ENCODE results near the gene VIPAS39. TPM values are rescaled to one million over a fixed set of nuclear protein-coding genes. Genes with fewer than 3 reads are reported as not detected.

VIPAS39 gene
- total and polyA plus RNA-seq, 12 donors: 8.0 to 18.7 (median 13.7) TPM

GRCh38 chr14:77459072-77459723 is 1.8 kb upstream of the VIPAS39 start:
- peak overlapping the region in 2 of 10 donors; percentile 91 to 95 for H3K27ac ChIP-seq
- intact Hi-C loops (cut with DNase I): loop anchor here in 7 of 10 donors (2.0 to 10.0 kb wide), 9 partner anchors 86 to 246 kb away; partner anchors contain the start of genes ALKBH1 (in 5 of the 7), GSTZ1 (in 5 of the 7), POMT2 (in 5 of the 7) and SLIRP (in 5 of the 7)
- ATAC-seq (no peak), DNase-seq (peak in 1 of 2 donors; percentile 35)
- H3K36me3 ChIP-seq: peaks cover 0 to 50% (median 32%) of the 10 kb centered on the region in 9 donors
- H3K4me3 ChIP-seq: peak overlapping the region; percentile 75 to 99 (median 95)
- TF ChIP-seq, protein P1, sequence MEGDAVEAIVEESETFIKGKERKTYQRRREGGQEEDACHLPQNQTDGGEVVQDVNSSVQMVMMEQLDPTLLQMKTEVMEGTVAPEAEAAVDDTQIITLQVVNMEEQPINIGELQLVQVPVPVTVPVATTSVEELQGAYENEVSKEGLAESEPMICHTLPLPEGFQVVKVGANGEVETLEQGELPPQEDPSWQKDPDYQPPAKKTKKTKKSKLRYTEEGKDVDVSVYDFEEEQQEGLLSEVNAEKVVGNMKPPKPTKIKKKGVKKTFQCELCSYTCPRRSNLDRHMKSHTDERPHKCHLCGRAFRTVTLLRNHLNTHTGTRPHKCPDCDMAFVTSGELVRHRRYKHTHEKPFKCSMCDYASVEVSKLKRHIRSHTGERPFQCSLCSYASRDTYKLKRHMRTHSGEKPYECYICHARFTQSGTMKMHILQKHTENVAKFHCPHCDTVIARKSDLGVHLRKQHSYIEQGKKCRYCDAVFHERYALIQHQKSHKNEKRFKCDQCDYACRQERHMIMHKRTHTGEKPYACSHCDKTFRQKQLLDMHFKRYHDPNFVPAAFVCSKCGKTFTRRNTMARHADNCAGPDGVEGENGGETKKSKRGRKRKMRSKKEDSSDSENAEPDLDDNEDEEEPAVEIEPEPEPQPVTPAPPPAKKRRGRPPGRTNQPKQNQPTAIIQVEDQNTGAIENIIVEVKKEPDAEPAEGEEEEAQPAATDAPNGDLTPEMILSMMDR (IDR thresholded peaks at IDR 0.05): peak in 8 of 9 donors; percentile 22 to 69 (median 54)
- no peaks in the 10 kb centered on the region for H3K27me3 ChIP-seq
- H3K9me3 ChIP-seq: no peaks in the 10 kb centered on the region
- 41 to 43% methylated on average over 13 of the region's 13 CpGs for whole genome bisulfite sequencing, 2 donors
- peaks cover 5 to 36% (median 26%) of the 10 kb centered on the region in 9 donors for H3K4me1 ChIP-seq

- DNase-seq (no peak), ATAC-seq (peak in 7 of 8 donors; percentile 9 to 62 (median 31))
- H3K4me3 ChIP-seq: peak overlapping the region; percentile 75 to 99 (median 95)
- peaks cover 5 to 36% (median 26%) of the 10 kb centered on the region in 9 donors for H3K4me1 ChIP-seq
- no peaks in the 10 kb centered on the region for H3K27me3 ChIP-seq
- H3K36me3 ChIP-seq: peaks cover 0 to 48% (median 24%) of the 10 kb centered on the region in 9 donors
- TF ChIP-seq, protein P1 (IDR thresholded peaks at IDR 0.05): no peak
- 1% methylated on average over 29 of the region's 29 CpGs for WGBS, 2 donors
- H3K9me3 ChIP-seq: no peaks in the 10 kb centered on the region
- intact Hi-C loops (cut with DNase I): loop anchor here in 7 of 10 donors (2.0 to 10.0 kb wide), 9 partner anchors 86 to 246 kb away; partner anchors contain the start of genes ALKBH1 (in 5 of the 7), GSTZ1 (in 5 of the 7), POMT2 (in 5 of the 7) and SLIRP (in 5 of the 7)
- H3K27ac ChIP-seq: peak overlapping the region; percentile 77 to 96 (median 90)
Measured at GRCh38 chr14:77458249-77458950, 999 bp upstream of the VIPAS39 start.

GRCh38 chr14:77457115-77457521 is 283 bp downstream of the VIPAS39 start:
- ATAC-seq (peak in 5 of 8 donors; percentile 0 to 11 (median 1)), DNase-seq (no peak)
- no peaks in the 10 kb centered on the region for H3K9me3 ChIP-seq
- WGBS, 2 donors: 0 to 1% methylated on average over 18 of the region's 18 CpGs
- peak overlapping the region; percentile 75 to 99 (median 95) for H3K4me3 ChIP-seq
- TF ChIP-seq, protein P1 (IDR thresholded peaks at IDR 0.05): no peak
- intact Hi-C loops (cut with DNase I): loop anchor here in 7 of 10 donors (2.0 to 10.0 kb wide), 10 partner anchors 80 to 248 kb away; partner anchors contain the start of genes GSTZ1 (in 6 of the 7), POMT2 (in 6 of the 7), ALKBH1 (in 5 of the 7) and SLIRP (in 5 of the 7)
- peaks cover 5 to 36% (median 26%) of the 10 kb centered on the region in 9 donors for H3K4me1 ChIP-seq
- peaks cover 0 to 48% (median 18%) of the 10 kb centered on the region in 9 donors for H3K36me3 ChIP-seq
- no peaks in the 10 kb centered on the region for H3K27me3 ChIP-seq
- H3K27ac ChIP-seq: peak overlapping the region; percentile 77 to 96 (median 90)

Measured in heart right ventricle (tissue), 16 donors.